GM18519 (cell line): ENCODE measurements around the gene TACR2.
A peak's percentile ranks its signal among the peaks of the same experiment; 100 is the strongest.

Source experiments
- ATAC-seq: cut with Tn5 transposase; IDR thresholded peaks from one replicate; pipeline ENCODE4 v1.9.1; 2021; ENCODE audit warnings: mild to moderate bottlenecking, moderate library complexity; ENCODE audit not compliant: unreplicated experiment, low FRiP score

Gene TACR2

DNA sequence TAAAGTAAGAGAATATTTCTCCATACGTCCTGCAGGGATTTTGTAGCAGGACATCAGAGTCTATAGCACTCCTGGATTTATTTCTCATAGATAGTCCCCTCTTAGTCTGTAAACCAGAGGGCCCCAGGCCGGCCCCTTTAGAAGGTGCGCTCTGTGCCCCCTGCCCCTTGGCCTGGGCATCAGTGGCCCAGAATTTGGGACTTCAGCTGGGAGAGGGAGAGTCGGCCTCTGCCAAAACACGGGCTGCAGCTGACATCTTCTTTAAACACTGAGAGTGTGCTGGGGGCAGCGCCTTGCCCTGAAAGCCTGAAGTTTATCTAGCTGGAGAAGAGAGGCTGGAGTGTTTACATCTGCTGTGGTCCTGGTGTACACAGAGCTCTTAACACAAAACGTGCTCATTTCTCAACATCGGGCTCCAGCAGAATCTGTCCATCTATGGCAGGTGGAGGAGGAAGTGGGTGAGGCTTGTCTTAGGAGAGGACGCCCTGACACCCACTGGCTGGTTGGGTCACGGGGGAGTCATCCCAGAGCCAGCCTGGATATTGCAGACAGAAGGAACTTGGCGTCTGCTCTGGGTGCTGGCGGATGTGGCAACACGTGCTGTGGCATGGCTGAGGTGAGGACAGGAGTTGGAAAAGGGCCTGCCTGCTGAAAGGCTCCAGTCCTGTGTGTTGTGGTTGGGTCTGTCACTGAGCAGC lies 5.0 kb upstream of the TACR2 start:
- ATAC-seq: no peak

DNA sequence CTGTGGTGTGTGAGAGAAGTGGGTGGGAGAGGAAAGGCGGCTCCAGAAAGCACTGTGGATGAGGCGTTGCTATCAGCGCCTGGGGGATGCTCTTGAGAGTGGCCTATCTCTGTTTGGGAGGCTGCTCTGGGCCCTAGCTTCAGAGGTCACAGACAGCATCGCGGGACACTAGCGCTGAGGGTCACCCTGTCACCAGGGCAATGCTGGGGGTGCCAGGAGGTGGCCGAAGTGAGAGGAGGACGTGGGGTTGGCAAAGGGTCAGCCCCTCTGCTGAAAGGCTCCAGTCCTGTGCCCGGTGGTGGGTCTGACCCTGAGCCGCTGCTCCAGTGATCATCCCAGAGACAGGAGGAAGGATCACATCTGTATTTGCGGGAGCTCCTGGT lies 3.0 kb upstream of the TACR2 start:
- no peak for ATAC-seq

DNA sequence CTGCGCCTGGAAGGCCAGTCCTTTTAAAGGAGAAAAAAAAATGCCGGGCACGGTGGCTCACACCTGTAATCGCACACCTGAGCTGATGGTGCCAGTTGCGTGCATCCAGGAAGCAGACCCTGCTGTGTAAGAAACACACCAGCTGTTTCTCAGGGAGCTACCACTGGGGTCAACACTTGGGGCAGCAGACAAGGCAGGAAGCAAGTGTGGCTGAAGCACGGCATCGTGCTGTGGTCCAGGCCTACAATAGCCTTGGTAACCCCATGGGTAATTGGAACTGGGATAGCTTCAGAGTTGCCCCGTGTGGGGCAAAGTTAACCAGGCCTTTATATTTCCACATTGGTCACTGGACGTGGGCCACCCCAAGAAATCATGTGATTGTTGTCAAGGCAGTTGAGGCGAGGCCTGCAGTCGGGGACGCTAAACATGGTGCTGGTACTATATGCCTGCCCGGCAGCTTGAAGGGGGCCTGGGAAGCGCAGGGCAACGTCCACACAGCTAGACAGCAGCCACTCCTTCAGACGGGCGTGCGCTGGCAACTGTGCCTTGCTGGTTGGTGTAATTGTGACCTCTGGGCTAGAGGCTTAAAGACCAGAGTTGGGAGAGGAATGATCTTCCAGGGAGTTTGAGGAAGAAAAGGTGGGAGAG lies 2.5 kb upstream of the TACR2 start:
- ATAC-seq: no peak

DNA sequence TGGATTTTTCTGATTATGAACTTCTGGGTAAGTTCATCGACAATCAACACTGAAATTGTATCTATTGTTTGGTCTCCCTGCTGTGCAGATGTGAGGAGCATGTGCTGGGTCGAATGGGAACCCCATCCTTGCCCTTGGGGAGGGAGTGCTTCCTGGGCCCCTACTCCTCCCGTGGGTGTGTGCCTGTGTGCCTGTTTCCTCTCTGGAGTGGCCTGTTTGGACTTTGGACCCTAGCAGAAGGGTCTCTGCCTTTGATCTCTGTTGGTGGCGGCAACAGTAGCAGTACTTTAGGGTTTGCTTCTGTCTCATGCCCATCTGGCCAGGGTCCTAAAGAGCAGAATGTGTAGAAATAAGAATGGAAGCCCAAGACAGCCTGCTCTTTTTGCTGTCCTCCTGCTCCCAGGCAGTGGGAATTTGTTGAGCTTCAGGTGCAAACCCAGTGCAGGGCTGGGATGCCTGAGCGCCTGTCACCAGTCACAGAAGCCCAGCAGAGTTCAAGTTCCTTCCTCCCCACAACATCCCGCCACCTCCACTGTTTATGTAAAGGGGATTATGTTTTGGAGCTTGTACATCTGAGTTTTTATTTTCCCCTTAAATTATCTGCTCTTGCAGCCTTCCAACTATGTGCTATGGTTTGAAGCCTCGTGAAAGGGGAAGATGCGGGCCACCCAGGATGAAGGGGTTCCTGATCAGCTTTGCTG lies 1.5 kb upstream of the TACR2 start:
- no peak for ATAC-seq

DNA sequence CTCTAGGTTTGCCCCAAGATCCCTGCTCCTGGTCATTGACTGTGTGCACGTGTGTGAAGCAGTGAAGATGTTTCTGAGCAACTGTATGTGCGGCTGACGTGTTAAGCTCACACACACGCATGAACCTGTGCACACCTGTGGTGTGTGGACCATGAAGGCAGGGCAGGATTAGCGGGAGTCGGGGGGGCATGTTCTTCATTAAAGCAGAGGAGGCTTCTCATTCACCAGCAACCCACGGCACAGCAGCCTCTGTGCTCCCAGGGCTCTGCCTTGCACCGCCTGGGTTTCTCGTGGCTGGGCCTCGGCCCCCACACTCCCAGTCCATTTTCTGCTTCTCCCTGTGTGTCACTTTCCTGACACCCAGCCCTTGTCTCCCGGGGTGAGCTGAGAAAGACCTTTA lies 824 bp upstream of the TACR2 start:
- no peak for ATAC-seq

DNA sequence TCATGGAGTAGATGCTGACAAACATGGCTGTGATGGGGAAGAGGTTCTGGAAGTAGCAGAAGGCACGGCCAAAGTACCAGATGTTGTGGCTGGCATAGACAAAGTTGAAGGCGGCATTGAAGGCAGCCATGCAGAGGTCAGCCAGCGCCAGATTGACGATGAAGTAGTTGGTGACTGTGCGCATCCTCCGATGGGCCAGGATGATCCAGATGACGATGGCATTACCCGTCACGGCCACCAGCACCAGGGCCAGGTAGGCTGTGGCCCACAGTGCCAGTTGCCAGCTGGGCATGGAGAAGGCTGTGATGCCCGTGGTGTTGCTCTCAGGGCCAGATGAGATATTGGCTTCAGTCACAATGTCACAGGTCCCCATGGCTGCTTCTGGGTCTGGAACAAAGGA lies 767 bp downstream of the TACR2 start:
- ATAC-seq: no peak

DNA sequence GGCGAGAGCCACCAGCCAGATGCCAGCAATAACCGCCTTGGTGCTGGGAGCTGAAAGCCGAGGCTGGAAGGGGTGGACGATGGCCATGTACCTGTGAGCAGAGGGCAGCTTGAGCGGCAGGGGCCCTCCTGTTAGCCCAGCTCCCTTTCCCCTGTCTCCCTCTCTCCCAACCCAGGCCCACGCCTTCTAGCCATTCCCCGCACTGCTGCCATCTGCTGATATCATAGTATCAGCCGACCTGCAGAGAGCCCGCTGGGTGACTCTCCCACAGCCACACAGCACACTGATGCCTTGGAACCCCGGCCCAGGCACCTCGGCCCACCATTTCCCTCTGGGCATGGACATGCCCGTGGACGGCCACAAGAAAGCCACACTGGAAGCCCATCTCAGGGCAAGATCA lies 1.7 kb downstream of the TACR2 start:
- ATAC-seq: no peak

DNA sequence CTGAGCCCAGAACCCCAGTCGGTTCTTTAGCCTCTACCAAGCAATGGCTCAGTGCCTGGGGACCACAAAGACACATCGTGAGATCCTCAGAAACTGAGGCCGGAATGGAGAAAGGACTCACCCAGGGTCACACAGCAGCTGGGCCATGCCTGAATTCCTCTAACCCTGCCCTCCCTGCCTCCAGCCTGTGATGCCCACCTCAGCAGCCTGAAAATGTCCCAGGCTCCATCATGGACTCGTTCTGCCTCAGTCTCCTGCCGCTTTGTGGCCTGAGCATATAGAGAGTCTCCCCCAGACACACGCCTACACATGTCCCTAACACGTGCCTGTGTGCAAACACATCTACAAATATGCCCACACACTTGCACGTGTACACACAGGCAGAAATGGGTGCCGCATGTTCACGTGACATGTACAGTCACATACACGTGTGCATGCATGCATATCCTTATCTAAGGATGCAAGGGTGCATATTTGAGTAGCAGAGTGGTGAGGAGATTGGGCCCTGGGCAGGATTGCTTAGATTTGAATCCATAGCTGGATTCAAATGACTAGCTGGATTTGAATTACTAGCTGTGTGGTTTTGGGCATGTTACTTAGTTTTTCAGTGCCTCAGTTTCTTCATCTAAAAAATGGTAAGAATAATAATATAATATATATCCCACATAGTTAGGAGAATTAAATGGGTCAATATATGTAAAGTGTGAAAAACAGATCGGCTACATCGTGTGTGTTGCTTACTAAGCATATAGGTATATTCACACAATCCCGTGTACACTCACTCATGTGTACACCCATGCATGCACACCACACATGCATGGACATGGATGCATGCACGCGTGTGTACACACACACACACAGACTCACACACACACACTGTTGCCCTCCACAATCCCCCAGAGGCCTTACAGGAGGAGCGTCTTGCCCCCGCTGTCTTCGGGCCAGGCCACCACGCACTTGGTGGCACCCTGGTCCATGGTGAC lies 2.4 kb downstream of the TACR2 start:
- no peak for ATAC-seq

DNA sequence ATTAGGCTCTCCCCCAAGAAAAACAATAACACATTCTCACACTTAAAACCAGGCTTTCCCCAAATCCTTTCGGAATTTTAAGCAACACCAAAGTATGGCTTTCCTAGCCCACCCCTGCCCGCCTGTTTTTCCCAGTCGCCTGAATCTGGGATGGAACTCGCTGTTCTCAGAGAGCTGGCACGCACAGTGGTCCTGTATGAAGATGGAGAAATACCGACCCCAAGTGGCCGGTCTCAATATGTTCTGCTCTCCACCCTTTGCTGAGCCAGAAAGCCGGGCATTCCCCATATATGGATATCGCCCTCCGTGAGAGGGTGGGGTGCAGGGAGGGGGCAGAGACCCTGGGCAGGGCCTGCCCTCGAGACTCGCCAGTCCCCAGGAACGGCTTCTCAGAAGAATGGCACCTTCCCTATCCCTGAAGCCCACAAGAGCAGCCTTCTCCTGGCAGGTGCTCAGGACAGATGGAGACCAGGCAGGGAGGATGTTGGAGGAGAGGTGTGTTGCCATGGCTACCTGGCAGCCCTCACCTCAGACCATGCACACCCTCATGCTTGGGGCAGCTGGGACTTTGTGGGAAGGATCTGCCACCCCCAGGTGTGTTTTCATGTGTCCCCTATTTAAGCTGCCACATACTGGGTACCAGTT lies 3.4 kb downstream of the TACR2 start:
- ATAC-seq: no peak

DNA sequence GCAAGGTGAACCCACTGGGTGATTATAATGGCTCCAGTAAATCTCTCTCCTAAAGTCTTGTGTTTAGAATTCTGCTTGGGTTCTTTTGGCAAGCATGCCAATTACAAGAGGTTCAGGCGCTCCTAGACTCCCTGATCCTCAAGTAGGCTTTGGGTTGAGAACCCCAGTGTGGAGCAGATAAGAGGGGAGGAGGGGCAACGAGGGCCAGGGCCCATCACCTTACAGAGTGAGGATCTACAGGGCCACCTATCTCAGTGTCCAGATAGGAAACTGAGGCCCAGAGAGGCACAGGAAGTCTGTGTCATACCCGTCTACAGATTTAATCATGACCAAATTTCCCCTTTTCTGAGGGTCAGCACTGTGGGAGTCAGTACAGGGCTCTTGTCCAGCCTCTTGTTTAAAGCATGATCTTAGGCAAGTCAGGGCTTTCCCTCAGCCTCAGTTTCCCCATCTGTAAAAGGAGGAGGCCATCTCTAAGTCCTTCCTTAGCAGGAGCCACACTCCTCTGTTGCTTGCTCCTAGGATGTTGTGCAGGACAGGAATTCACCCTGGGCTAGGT lies 4.4 kb downstream of the TACR2 start:
- no peak for ATAC-seq

DNA sequence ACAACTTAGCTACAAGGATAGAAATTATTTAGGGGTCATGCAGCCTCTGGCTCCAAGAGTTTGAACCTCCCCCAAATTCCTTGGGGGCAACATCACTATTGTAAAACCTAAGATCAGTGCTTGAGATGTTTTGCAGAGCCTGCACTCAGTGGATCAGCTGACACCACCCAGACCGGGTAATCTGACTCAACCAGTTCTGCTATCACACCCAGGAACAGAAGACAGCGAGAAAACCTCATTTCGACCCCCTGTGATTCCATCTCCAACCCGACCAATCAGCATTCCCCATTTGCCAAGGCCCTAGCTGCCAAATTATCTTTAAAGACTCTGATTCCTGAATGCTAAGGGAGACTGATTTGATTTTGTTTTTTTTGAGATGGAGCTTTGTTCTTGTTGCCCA lies 5.2 kb downstream of the TACR2 start:
- ATAC-seq: no peak

DNA sequence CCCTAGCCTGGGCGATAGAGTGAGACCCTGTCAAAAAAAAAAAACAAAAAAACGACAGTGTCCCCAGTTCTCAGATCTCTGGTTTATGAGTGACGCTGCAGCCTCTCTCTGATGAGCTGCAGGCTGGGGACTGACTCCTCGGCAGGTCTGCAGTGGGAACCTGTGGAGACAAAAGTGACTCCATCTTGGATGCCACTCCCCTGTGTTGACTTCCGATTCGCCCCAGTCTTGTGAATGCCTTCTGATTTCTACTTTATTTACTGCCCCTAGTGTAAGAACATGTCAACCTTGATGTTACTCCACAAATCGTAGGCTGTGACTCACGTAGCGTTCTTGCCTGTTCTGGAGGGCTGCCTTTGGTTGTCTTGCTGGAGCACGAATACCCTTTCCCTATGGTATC lies 6.2 kb downstream of the TACR2 start:
- no peak for ATAC-seq

DNA sequence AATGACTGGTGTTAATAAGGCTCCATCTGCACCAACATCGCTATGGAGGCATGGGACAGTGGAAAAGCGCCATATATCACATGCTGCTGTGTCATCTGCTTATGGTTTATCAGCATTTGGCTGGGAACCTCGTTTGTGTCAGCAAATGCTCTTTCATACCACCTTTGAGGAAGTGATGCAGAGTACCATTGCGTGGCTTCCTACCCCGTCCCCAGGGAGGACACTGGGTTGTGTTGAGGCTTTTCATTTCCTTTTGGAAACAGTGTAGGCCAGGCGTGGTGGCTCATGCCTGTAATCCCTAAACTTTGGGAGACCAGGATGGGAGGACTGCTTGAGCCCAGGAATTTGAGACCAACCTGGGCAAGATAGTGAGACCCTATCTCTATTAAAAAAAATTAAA lies 6.8 kb downstream of the TACR2 start:
- no peak for ATAC-seq

DNA sequence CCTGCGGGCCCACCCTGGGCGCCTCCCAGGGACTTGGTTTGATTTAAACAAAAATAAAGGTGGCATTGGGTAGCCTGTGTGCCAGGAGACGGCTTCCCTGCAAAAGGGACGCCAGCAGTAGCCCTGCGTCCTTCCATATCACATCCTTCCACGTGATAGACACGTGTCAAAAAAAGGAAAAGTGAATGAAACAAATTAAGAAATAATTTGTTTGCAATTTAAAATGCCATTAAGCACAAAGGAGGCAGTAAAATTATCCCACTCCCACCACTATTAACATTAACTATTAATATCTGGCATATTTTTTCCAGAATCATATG lies 7.6 kb downstream of the TACR2 start:
- ATAC-seq: no peak

DNA sequence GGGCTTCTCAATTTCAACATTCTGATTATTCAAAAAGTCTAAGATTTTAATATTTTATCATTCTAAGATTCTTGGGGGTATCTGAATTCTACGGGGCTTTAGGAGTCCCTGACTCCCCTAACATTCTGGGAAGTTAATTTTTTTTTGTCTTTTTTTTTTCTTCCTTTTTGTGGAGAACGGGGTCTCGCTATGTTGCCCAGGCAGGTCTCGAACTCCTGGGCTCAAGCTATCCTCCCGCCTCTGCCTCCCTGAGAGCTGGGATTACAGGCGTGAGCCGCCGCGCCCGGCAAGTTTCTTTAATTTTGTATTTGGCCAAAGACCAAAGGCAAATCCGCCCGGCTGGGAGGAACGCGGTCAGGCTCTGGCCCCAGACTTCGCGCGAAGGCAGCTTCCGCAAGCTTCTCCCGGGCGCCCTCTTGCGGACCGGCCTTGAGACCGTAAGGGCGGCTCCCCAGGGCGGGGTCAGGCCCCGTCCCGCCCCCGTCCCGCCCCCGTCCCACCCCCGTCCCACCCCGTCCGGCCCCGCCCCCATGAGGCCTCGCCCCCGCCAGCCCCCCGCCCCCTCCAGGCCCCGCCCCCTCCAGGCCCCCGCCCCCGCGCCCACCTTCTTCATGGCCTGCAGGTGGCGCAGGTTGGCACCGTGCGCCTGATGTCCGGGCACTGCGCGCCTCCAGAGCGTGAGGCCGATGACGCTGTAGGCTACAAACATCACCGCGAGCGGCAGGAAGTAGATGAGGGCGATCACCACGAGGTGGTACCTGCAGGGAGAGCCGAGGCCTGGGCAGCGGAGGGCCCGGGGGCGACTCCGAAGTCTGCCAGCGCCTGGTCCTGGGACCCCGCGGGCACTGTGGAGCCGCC lies 8.2 kb downstream of the TACR2 start:
- peak; percentile 74 for ATAC-seq

DNA sequence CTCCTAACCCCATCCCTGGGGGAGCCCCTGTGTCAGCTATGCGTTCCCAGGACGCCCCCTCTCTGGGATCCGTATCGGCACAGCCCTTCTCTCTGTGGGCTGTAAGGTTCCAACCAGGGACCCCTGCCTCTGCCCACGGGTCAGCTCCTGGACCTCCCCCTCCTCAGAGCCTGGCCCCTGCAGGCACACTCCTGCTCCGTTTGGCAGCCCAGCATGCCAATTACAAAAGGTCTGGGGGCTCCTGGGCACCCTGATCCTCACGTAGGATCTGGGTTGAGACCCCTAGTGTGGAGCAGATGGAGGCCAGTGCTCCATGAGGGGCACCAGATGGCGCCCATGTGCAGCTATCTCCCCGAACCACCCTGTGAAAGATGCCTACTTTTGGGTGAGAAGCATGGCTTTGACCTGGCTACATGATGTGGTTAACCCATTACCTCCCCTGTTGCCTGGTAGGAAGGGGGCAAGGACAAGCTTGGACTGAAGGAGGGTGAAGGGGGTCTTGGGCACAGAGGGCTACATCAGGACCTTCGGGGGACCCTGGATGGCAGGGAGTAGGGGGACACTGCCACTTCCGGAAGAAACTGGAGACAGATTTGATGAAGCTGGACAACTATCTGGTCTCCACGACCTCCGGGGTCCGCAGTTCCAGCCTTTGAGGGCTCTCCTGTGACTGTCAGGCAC lies 9.0 kb downstream of the TACR2 start:
- no peak for ATAC-seq

DNA sequence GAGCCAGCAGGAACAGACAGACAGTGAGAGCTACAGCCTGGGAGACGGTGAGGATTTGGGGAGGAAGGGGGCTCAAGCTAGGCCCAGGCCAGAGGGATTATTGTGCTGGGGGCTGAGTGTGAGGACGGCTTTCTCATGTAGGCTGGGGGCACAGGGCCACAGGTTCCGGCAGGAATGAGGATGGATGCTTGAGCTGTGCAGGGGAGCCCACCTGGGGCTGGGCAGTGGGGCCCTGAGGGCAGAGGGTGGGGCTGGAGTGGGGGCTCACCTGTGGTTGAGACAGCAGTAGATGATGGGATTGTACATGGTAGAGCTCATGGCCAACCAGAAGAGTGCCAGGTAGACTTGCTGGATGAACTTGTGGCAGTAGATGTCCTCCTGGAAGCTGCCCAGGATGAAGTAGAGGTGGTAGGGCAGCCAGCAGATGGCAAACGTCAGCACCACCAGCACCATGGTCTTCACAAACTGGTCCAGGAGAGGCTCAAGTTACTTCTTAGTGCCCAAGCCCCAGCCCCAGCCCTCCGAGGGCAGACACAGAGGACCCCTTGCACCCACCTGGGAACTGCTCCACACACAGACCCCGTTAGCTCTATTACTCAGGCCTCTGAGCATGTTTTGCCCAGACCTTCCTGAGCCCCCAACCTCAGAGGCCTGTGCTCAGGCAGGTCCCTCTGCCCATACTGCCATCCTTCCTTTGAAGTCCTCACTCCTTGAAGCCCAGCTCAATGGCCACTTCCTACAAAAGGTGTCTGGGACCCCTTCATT lies 9.7 kb downstream of the TACR2 start:
- no peak for ATAC-seq

DNA sequence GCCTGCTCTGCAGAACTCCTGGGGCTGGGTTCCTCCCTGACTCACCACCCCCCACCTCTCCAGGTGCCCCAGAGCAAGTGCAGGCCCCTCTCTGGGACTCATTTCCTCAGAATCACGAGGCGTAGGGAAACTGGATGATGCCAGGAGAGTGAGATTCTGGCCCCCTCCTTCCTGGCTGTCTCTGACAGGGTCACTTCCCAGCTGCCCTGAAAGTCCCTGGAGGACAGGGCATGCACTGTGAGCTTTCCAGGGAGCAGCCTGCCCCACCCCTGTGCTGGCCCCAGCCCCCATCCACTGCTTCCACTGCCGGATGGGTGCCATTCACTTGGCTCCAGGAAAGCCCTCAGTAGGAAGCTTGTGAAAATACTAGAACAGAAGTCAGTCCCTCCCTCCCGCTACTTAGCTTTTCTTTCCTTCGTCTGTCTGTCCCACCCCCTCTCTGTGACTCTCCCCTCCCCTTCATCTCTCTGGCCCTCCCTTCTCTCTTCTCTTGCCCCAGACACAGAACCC lies 10.4 kb downstream of the TACR2 start:
- no peak for ATAC-seq
